GM10266 (cell line): ENCODE results near the gene UTS2R.
"Not testable (repeated sequence)": the region's sequence is repeated elsewhere in the genome, so short reads cannot be mapped to it uniquely, and the experiment has no call there.

ENCODE experiments used
- DNase-seq: peaks from one replicate; pipeline ENCODE4 v3.0.0; 2012; ENCODE audit errors: extremely low spot score
- TF ChIP-seq, protein P1 (sequence below): IDR thresholded peaks from 2 replicates; pipeline ENCODE4 v1.5.1; 2012; ENCODE audit warnings: mild to moderate bottlenecking, low read depth; ENCODE audit not compliant: control insufficient read depth, insufficient read depth; ENCODE audit errors: missing control alignments

UTS2R gene

DNA sequence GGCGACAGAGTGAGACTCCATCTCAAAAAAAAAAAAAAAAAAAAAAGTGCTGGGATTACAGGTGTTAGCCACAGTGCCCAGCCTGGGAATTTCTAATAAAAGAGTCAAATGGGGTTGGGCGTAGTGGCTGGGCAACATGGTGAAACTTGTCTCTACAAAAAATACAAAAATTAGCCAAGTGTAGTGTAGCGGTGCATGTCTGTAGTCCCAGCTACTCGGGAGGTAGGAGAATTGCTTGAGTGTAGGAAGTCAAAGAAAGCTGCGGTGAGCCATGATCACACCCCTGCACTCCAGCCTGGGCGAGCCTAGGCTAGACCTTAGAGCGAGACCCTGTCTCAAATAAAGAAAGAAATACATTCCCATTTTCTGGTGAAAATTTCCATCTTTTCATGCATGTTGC is 2.4 kb upstream of the UTS2R start:
- no peak for DNase-seq
- TF ChIP-seq, protein P1, sequence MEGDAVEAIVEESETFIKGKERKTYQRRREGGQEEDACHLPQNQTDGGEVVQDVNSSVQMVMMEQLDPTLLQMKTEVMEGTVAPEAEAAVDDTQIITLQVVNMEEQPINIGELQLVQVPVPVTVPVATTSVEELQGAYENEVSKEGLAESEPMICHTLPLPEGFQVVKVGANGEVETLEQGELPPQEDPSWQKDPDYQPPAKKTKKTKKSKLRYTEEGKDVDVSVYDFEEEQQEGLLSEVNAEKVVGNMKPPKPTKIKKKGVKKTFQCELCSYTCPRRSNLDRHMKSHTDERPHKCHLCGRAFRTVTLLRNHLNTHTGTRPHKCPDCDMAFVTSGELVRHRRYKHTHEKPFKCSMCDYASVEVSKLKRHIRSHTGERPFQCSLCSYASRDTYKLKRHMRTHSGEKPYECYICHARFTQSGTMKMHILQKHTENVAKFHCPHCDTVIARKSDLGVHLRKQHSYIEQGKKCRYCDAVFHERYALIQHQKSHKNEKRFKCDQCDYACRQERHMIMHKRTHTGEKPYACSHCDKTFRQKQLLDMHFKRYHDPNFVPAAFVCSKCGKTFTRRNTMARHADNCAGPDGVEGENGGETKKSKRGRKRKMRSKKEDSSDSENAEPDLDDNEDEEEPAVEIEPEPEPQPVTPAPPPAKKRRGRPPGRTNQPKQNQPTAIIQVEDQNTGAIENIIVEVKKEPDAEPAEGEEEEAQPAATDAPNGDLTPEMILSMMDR = no peak

DNA sequence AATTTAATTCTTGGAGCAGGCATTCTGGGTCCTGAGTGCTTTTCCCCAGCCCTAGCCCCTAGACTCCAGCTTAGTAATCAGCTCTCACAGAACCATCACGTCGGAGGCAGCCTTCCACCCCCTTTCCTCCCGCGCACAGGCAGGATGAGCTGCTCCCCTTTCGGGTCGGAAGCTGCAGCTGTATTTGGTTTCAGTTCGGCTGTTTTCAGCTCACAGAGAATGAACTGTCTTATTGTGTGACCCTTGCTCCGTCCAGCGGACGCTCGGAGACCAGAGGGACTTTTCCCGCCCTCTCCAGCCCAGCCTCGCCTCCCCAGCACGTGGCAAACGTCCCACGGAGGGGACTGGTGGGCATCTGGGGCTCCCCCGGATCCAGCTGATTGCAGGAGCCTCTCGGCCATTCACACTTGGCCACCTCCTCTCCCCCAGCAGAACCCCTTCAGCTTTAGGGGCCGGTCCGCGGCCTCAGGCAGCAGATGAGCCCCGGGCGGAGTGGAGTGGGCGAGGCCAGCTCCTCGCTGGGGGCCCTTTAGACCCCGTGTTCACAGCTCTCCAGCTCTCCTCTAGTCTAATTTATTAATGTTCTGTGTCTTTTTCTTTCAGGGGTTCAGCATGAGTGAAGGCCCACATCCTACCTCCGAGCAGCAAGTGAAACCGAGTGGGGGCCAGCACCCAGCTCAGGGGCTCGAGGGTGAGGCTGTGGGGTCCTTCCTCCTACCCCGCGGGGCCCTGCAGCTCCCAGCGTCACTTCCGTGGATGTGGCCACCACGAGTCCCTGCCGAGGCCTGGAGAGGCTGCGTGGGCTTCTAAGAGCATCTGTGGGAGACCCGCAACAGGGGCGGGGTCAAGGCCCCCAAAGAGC is 863 bp upstream of the UTS2R start:
- TF ChIP-seq, protein P1 = no peak
- no peak for DNase-seq

DNA sequence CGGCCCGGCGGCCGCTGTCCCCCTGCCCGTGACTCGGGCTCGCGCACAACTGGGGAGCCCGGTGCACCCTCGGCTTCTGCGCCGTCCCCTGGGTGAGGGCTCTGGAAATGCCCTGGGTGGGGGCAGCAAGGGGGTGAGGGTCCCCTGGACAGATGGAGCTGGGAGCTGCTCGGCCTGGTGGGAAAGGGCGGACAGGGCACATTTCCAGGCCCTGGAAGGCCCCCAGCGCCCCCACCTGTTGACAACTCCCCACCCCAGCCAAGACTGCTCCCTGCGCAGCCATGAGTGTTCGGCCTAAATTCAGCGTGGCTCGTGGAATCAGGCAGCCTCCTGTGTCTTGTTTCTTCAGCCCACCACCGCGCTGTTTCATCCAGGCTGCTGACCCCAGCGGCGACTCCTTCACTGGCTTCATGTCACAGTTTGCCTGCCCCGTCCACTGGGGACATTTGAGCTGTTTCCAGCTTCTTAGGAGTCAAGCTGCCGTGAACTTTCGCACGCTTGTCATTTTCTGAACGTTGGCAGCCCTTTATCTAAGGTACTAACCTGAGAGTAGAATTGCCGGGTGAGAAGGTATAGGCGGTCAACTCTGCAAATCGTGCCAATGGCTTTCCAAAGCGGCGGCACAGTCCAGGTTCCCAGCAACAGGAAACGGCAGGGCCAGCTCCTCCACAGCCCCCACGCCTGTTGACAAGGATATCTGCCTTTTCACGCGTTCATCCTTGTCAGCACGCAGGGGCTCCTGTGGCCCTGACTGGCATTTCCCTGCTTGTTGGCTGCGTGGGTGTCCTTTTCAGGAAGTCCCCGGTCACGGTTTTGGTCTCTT is 895 bp downstream of the UTS2R start:
- DNase-seq = no peak
- TF ChIP-seq, protein P1 = no peak

DNA sequence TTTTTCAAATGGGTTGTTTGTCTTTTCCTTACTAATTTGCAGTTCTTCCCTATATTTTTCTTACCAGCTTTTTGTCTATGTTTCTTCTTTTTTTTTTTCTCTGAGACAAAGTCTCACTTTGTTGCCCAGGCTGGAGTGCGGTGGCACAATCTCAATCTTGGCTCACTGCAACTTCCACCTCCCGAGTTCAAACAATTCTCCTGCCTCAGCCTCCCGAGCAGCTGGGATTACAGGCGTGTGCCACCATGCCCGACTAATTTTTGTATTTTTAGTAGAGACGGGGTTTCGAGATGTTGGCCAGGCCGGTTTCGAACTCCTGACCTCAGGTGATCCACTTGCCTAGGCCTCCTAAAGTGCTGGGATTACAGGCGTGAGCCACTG is 1.5 kb downstream of the UTS2R start:
- DNase-seq = not testable (repeated sequence)

DNA sequence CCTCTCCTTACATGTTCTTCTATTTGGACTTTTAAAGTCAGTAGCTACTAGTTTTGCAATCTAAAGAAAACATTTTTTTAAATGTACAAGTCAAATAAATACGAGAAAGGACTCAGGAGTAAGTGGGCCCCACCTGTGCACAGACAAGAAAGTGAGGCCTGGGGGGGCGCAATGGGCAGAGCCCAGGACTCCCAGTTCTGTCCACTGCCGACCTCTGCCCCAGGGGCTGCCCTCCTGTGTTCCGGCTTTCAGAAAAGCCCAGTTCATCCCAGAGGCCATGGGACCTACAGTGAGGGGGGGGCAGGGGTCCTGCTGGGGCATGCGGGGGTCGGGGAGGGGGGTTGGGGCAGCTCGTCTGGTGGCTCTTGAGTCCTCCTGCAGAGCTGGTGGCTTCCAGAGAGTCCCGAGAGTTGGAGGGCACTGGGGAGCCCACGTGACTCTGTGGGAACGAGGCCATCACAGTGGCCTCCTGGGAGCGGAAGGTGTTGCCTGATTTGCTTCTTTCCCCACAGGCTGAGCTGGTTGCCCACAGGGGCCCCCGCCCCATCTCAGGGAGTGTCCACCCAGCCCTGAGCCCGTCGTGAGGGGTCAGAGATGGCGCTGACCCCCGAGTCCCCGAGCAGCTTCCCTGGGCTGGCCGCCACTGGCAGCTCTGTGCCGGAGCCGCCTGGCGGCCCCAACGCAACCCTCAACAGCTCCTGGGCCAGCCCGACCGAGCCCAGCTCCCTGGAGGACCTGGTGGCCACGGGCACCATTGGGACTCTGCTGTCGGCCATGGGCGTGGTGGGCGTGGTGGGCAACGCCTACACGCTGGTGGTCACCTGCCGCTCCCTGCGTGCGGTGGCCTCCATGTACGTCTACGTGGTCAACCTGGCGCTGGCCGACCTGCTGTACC is 2.4 kb downstream of the UTS2R start:
- no peak for DNase-seq
- TF ChIP-seq, protein P1 = no peak

DNA sequence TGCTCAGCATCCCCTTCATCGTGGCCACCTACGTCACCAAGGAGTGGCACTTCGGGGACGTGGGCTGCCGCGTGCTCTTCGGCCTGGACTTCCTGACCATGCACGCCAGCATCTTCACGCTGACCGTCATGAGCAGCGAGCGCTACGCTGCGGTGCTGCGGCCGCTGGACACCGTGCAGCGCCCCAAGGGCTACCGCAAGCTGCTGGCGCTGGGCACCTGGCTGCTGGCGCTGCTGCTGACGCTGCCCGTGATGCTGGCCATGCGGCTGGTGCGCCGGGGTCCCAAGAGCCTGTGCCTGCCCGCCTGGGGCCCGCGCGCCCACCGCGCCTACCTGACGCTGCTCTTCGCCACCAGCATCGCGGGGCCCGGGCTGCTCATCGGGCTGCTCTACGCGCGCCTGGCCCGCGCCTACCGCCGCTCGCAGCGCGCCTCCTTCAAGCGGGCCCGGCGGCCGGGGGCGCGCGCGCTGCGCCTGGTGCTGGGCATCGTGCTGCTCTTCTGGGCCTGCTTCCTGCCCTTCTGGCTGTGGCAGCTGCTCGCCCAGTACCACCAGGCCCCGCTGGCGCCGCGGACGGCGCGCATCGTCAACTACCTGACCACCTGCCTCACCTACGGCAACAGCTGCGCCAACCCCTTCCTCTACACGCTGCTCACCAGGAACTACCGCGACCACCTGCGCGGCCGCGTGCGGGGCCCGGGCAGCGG is 3.2 kb downstream of the UTS2R start:
- DNase-seq = no peak

More for the DNA sequence above, 3.2 kb downstream of the UTS2R start:
- TF ChIP-seq, protein P1 = no peak
